Stimulated activated CD8-positive, alpha-beta memory T cell treated with anti-CD3 and anti-CD28 coated beads, Interleukin-7, amount 100 ng/mL, for 24 hours (primary cell): ENCODE results near the gene CDK12.

Experiments used
- DNase-seq: peaks from one replicate; pipeline ENCODE4 v3.0.0-alpha.2; 2020; ENCODE audit warnings: low read depth

CDK12 gene

GRCh38 chr17:39549747-39550573, 88.7 kb downstream of the CDK12 start:
- DNase-seq, result no peak

GRCh38 chr17:39551879-39552278, 90.6 kb downstream of the CDK12 start:
- DNase-seq, result no peak

DNA sequence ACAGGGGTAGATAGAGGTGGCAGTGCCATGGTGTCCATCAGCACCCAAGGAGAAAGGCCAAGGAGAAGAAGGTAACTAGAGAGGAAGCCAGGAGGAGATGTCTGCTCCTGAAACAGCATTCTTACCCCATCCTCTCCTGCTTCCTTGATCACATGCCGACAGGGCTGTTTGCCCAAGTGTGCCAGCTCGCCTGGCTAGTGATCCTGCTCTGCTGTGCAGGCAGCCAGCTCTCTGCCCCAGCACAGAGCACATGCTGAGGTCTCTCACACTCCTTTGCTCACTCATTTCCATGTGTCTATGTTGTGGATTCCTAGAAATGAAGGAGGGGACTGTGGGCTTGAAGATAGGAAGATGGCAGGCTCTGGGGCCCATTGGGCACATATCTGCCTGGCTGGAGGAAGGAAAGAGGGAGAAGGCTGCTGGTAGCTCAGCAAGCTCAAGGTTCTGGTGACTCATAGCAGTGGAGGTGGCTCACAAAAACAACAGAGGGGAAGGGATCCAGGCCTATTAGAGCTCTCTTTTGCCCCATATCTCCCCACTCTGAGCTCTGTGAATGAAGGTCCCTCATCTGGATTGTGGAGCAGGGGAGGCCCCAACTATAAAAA, 92.2 kb downstream of the CDK12 start:
- DNase-seq, result no peak

DNA sequence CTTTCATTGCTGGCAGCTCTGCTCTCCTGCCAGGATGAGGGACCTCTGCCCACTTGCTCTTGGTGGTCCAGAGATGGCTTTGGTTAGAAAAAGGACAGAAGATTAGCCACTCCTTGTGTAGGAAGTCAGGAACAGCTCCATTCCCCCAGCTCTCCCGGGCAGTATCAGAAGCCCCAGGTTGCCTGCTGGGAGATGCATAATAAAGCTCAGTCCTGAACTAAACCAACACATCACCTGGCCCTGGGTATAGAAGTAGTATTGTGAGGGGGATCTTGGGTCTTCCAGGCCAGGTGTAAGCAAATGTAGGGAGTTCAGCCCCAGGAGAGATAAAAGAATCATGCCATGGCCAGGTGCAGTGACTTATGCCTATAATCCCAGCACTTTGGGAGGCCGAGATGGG, 94.1 kb downstream of the CDK12 start:
- DNase-seq, result no peak

- DNase-seq, result no peak
Measured at GRCh38 chr17:39556423-39556822, 95.1 kb downstream of the CDK12 start.

GRCh38 chr17:39562395-39562794, 101.1 kb downstream of the CDK12 start:
- DNase-seq, result no peak

GRCh38 chr17:39562976-39563375, 101.7 kb downstream of the CDK12 start:
- no peak for DNase-seq

DNA sequence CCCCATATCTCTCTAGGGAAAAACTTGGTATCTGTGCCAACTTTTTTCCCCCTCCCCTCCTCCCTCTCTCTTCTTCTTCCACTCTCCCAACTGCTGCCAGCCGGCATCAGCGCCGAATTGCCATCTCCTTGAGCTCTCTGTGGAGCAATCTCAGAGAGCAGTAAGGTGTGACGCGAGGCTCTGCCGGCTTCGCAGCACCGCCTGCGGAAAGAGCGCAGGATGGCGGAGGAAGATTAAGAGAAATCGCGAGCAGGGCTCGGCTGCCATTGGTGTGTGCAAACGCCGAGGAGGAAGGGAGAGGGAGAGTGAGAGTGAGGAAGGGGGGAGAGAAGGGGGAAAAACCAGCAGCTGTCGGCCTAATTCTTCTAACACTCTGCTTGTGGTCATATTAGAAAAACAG, 102.2 kb downstream of the CDK12 start:
- no peak for DNase-seq

- DNase-seq, result no peak
Measured at GRCh38 chr17:39564211-39564848, 103.0 kb downstream of the CDK12 start.

- DNase-seq, result no peak
Measured at GRCh38 chr17:39566094-39566850, 105.0 kb downstream of the CDK12 start.

DNA sequence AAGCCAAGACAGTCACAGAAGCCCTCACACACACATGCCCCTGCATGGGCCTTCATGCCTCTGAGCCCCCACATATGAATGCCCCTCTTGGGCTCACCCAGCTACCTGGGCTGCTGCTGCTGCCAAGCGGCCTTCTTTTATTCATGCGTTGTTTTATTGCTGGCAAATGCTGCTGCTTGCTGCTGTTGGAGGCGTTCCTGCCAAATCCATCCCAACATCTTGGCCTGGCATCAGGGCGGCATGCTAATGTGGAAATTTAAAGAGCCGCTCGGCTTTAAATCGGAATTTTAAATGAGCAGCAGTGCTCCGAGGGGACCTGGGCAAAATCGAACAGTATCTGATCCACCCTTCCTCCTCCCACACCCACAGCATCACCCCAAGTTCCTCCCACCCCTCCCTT, 107.4 kb downstream of the CDK12 start:
- DNase-seq, result no peak

- DNase-seq, result no peak
Measured at GRCh38 chr17:39569126-39569525, 107.8 kb downstream of the CDK12 start.

GRCh38 chr17:39572121-39572520, 110.8 kb downstream of the CDK12 start:
- DNase-seq, result no peak

GRCh38 chr17:39573447-39574298, 112.4 kb downstream of the CDK12 start:
- DNase-seq, result no peak

GRCh38 chr17:39576187-39576586, 114.9 kb downstream of the CDK12 start:
- no peak for DNase-seq

GRCh38 chr17:39578272-39578671, 117.0 kb downstream of the CDK12 start:
- no peak for DNase-seq

GRCh38 chr17:39579318-39580081, 118.2 kb downstream of the CDK12 start:
- no peak for DNase-seq

DNA sequence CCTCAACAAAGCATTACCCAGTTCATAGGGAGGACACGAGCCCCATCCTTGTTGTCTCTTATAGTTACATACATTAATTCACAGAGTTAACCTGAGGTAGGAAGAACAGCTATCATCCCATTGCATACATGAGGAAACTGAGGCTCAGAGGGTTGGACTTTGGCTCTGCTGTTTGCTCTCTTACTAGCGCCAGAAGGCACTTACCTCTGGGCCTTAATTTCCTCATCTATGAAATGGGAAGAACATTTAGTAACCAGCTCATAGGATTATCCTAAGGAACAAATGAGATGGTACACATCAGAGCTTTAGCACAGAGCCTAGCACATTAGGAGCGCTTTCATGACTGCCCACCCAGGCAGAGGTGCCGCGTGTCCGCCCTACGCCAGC, 118.8 kb downstream of the CDK12 start:
- DNase-seq, result no peak

DNA sequence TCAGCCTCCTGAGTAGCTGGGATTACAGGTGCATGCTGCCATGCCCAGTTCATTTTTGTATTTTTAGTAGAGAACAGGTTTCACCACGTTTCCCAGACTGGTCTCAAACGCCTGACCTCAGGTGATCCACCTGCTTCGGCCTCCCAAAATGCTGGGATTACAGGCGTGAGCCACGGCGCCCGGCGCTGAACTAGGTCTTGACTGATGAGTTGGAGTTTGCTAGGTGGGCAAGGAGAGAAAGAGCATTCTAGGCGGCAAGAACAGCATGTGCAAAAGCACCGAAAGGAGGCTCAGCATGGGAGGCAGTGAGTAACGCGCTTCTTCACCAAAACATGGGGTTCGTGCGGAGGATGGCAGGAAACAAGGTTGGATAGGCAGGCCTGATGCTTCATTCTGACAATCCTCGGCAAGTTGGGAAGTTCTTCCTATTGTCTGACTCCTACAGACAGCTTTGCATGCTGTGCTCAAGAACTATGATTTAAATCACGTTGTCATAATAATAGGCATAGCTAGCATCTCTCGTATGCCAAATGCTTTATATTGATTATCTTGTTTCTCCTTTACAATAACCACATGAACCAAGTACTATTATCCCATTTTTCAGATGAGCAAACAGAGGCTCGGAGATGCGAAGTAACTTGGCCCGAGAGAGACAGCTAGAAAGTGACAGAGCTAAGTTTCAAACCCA, 119.9 kb downstream of the CDK12 start:
- no peak for DNase-seq

DNA sequence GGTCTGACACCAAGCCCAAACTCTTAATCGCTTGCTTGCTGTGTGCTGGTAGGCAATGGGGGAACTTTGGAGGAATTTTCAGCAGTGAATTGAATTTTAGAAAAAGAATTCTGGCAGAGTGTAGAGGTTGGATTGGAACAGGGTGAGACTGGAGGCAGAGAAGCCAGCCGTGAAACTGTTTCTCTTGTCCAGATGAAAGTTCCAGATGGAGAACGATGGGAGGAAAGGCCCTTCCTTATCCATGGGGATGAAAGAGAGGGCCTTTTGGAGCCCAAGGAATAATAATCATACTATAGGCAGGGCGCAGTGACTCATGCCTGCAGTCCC, 120.4 kb downstream of the CDK12 start:
- DNase-seq, result no peak
